NCI-H510A treated with DMSO at 0.1 percent for 48 hours (cell line): ENCODE results near the gene CDCP1.

Experiments used
- DNase-seq: peaks from one replicate; lab custom pipeline; 2025; lab: John Stamatoyannopoulos, UW

CDCP1 gene

GRCh38 chr3:45113625-45114050, 32.5 kb downstream of the CDCP1 start:
- DNase-seq = no peak

- no peak for DNase-seq
These were observed 33.2 kb downstream of the CDCP1 start for GRCh38 chr3:45112939-45113338.

DNA sequence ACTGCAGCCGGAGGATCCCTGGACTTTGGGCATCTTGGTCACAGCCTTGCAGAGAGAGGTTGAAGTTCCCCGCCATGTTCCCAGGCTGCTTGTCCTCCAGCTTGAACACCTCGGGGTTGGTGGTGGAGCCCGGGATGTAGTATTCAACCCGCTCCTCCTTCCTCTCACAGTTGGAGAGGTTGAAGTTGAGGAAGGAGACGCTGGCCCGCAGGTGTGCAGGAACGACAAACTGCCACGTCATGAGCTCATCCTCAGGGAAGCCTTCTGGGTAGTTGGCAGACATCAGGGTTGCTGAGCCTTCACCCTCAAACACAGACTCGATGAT, 35.7 kb downstream of the CDCP1 start:
- DNase-seq = no peak

DNA sequence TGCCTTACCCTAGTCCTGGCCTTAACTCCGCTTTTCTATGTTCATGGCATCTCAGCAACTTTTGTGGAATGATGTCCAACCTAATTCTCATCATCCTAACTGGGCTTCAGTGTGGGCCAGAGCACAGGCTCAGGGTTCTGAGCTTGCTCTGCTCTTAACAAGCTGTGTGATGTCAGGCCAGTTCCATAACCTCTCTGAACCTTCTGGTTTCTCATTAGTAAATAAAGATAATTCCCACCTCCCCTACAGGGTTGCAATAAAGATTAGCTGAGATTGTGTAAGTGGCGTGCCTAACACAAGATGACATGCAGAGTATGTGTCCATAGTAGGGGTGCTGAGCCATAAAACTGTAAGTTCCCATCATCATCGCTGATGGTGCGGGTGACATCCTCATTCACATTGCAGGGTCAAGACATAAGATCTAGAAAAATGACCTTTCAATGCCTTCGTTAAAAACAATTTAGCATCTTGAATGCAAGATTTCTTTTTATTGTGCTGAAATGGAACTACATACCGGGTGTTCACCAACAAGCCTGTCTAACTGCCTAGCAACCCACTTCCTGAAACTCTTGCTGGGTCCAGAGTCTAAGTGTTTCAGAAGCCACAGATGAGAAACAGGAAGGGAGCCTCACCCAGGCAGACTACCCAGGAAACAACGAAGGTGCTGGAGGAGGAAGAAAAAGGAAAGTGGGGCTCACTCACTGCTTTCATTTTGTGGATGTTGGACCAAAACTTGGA, 36.2 kb downstream of the CDCP1 start:
- no peak for DNase-seq

GRCh38 chr3:45106874-45107273, 39.3 kb downstream of the CDCP1 start:
- no peak for DNase-seq

GRCh38 chr3:45105855-45106671, 40.1 kb downstream of the CDCP1 start:
- DNase-seq = no peak

GRCh38 chr3:45104715-45105711, 41.2 kb downstream of the CDCP1 start:
- no peak for DNase-seq

DNA sequence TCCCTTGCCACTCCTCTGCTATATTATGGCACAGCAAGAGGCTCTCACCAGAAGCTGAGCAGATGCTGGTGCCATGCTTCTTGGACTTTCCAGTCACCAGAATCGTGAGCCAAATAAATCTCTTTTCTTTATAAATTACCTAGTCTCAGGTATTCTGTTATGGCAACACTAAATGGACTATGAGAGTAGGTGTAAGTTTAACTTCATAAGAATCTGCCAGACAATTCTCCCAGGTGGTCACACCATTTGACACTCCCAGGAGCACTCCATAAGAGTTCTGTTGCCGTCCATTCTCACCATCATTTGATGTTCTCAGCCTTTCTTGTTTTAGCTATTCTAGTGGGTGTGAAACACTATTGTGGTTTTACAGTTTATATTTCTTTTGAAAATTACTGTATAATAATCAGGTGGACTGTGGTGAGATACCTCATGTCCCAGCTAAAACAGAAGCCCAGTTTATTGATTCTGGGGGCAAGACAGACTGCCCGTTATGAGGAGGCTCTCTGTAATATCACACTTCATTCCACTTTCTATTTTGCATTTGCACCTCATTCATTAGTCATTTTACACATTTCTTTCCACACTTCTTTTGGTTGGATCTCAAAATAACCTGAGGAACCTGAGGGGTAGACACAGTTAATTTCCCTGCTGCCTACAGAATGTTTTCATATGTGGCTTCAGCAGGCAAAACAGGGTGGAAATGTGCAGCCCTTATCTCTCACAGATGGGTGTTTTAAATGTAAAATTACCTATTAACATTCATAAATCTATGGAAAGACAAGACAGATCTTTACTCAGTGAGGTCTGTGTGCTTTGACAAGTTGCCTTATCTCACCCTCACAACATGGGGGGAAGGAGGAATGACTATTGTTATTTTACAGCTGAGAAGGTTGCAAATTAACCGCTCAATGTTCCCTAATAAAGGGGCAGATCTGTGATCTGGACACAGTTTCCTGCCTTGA, 42.1 kb downstream of the CDCP1 start:
- no peak for DNase-seq

DNA sequence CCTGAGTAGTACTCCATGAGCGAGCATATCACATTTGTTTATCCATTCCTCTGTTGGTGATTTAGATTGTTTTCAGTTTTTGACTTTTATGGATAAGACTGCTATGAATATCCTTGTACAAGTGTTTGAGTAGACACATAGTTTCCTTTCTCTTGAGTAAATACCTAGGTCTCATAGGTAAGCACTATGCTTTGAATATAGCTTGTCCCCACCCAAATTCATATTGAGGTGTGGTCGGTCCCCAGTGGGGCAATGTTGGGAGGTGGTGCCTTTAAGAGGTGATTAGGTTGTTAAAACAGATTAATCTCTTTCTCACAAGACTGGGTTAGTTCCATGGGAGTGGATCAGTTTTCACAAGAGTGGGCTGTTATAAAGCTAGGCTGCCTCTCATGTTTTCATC, 42.8 kb downstream of the CDCP1 start:
- DNase-seq = no peak

DNA sequence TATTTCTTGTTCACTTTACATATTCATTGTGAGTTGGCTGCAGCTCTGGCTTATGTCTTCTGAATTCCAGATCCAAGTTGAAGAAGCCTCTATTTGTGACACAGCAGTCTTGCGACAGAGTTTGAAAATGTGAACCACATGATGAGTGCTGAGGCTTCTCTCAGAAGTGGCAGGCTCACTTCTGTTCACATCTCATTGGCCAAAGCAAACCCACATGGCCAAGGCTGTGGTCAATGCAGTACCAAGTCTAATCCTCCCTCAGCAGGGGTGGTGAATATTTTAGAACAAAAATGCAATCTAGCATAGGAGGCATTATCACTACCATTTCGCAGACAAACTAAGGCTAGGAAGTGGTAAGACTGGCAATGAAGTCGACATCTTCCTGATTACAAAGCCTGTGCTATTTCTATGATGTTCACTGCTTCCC, 45.2 kb downstream of the CDCP1 start:
- no peak for DNase-seq

GRCh38 chr3:45098310-45098709, 47.9 kb downstream of the CDCP1 start:
- DNase-seq = no peak

- no peak for DNase-seq
These were observed 48.8 kb downstream of the CDCP1 start for GRCh38 chr3:45097296-45097883.

GRCh38 chr3:45095916-45096526, 50.2 kb downstream of the CDCP1 start:
- no peak for DNase-seq

- no peak for DNase-seq
These were observed 53.0 kb downstream of the CDCP1 start for GRCh38 chr3:45093176-45093575.

- no peak for DNase-seq
These were observed 53.8 kb downstream of the CDCP1 start for GRCh38 chr3:45092132-45093031.

DNA sequence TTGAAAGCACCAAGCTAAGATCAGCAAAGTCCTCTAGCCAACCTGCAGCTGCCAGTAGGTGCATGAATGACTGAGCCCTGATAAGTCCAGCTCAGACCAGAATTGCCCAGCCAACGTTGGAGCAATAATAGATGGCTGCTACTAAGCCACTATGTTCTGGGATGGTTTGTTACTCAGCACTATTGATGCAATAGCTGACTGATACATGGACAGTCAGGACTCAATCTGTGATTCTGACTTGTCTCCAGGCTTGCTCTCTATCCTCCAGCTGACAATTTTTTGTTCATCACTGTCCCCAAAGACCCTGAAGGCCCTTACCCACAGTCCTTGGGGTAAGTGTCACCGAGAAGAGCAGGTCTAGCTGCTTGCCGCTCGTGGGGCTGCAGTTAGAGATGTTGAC, 55.3 kb downstream of the CDCP1 start:
- DNase-seq = no peak

GRCh38 chr3:45088543-45089358, 57.4 kb downstream of the CDCP1 start:
- no peak for DNase-seq

- no peak for DNase-seq
These were observed 59.0 kb downstream of the CDCP1 start for GRCh38 chr3:45087155-45087554.
